Progenitor cell of endocrine pancreas (in vitro differentiated cells): Measurements from ENCODE around the gene TMEM248. TPM values are rescaled to one million over a fixed set of nuclear protein-coding genes. Genes with fewer than 3 reads are reported as not detected.

Experiments used
- DNase-seq: peaks from one replicate; pipeline ENCODE4 v3.0.0; 2021; ENCODE audit warnings: low spot score; ENCODE audit not compliant: unreplicated experiment
- H3K27ac Mint-ChIP-seq: 2 replicates; pipeline ENCODE4 v1.8.0; 2021; ENCODE audit warnings: mild to moderate bottlenecking, moderate library complexity, mixed read lengths
- H3K27me3 Mint-ChIP-seq: 2 replicates; pipeline ENCODE4 v1.8.0; 2021; ENCODE audit warnings: mixed read lengths
- H3K36me3 Mint-ChIP-seq: 2 replicates; pipeline ENCODE4 v1.8.0; 2022; ENCODE audit warnings: mixed read lengths; ENCODE audit not compliant: insufficient read depth
- H3K4me1 Mint-ChIP-seq: 2 replicates; pipeline ENCODE4 v1.8.0; 2021; ENCODE audit warnings: low read depth, mixed read lengths
- H3K4me3 Mint-ChIP-seq: 2 replicates; pipeline ENCODE4 v1.8.0; 2021; ENCODE audit warnings: low read depth, mild to moderate bottlenecking, moderate library complexity, mixed read lengths
- H3K9me3 Mint-ChIP-seq: 2 replicates; pipeline ENCODE4 v1.8.0; 2021; ENCODE audit warnings: low read depth, mixed read lengths
- CTCF ChIP-seq: fragments of 200-600 bp; sonication (generic); IDR thresholded peaks from one replicate; pipeline ENCODE4 v1.5.0; 2021; ENCODE audit warnings: antibody characterized with exemption, mild to moderate bottlenecking; ENCODE audit not compliant: unreplicated experiment
- total RNA-seq: library from RNA; stranded (reverse); gene quantifications from 2 replicates; pipeline ENCODE4 v1.2.1, GENCODE V29; 2021

Gene TMEM248
- total RNA-seq, 1 donor from 2014 or later = 77.2 TPM

- H3K27me3 Mint-ChIP-seq = no peaks in the 10 kb centered on the region
- no peak overlapping the region for H3K4me3 Mint-ChIP-seq
- H3K9me3 Mint-ChIP-seq = no peaks in the 10 kb centered on the region
- peaks cover 7% of the 10 kb centered on the region for H3K36me3 Mint-ChIP-seq
- TF ChIP-seq CTCF = no peak
- peaks cover 12% of the 10 kb centered on the region for H3K4me1 Mint-ChIP-seq
- DNase-seq = no peak
- no peak overlapping the region for H3K27ac Mint-ChIP-seq
These were observed 8.1 kb downstream of the TMEM248 start for GRCh38 chr7:66929165-66929564.

- Mint-ChIP-seq H3K9me3 (no peaks in the 10 kb centered on the region), H3K4me1 (peaks cover 12% of the 10 kb centered on the region), H3K4me3 (no peak overlapping the region), H3K27me3 (no peaks in the 10 kb centered on the region), H3K27ac (no peak overlapping the region), H3K36me3 (peaks cover 9% of the 10 kb centered on the region)
- no peak for TF ChIP-seq CTCF
- no peak for DNase-seq
These were observed 8.9 kb downstream of the TMEM248 start for GRCh38 chr7:66929935-66930334.

DNA sequence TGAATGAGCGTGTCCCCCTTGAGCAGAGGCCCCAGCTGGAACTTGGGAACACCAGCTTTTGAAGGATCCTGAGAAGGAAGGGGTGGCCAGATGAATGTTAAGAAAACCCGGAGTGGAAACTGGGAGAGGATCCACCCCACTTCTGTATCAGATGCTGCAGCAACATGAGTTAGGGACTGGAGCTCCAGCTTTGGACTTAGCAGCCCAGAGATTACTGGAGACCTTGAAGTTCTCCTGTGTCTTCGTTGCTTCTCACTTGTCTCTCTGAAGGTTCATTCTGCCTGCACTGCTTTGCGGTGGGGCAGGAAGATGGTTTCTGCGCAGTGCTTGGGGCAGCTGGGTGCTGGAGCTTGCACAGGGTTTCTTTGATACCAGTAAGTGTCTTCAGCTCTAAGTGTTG, 9.3 kb downstream of the TMEM248 start:
- no peak overlapping the region for H3K4me3 Mint-ChIP-seq

GRCh38 chr7:66933469-66933868, 12.4 kb downstream of the TMEM248 start:
- Mint-ChIP-seq H3K36me3 (peaks cover 19% of the 10 kb centered on the region), H3K27ac (no peak overlapping the region), H3K4me1 (peaks cover 6% of the 10 kb centered on the region), H3K27me3 (no peaks in the 10 kb centered on the region), H3K4me3 (no peak overlapping the region), H3K9me3 (peaks cover 12% of the 10 kb centered on the region)
- no peak for DNase-seq
- no peak for TF ChIP-seq CTCF

More for the DNA sequence above, 9.3 kb downstream of the TMEM248 start:
- Mint-ChIP-seq H3K4me1 (peaks cover 11% of the 10 kb centered on the region), H3K9me3 (no peaks in the 10 kb centered on the region), H3K27ac (no peak overlapping the region), H3K36me3 (peaks cover 8% of the 10 kb centered on the region), H3K27me3 (no peaks in the 10 kb centered on the region)
- no peak for TF ChIP-seq CTCF
- no peak for DNase-seq

DNA sequence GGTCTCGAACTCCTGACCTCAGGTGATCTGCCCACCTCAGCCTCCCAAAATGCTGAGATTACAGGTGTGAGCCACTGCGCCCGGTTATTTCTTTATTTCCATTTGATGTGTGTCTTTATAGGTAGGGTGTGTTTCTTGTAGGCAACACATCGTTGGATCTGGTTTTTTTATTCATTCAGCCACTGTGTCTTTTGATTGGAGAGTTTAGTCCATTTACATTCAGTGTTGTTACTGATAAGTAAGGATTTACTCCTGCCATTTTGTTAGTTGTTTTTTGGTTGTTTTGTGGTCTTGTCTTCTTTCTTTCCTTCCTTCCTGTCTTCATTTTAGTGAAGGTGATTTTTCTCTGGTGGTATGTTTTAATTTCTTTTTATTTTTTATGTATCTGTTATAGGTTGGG, 16.9 kb downstream of the TMEM248 start:
- peaks cover 4% of the 10 kb centered on the region for H3K4me1 Mint-ChIP-seq
- no peak for DNase-seq

More for the DNA sequence above, 16.9 kb downstream of the TMEM248 start:
- TF ChIP-seq CTCF = no peak
- H3K4me3 Mint-ChIP-seq = no peak overlapping the region
- no peaks in the 10 kb centered on the region for H3K27me3 Mint-ChIP-seq
- H3K27ac Mint-ChIP-seq = no peak overlapping the region
- H3K36me3 Mint-ChIP-seq = peaks cover 23% of the 10 kb centered on the region
- H3K9me3 Mint-ChIP-seq = peaks cover 12% of the 10 kb centered on the region
